Testis (tissue), 3 donors: Measurements from ENCODE around the gene DDI2. TPM values are rescaled to one million over a fixed set of nuclear protein-coding genes. Genes with fewer than 3 reads are reported as not detected.

Source experiments
- DNase-seq: peaks from one replicate; pipeline ENCODE4 v3.0.0-alpha.2; 2019
- H3K27ac ChIP-seq, 2 donors: fragments of 200-600 bp; sonication (generic); one replicate each; pipeline ENCODE4 v1.5.1; 2019
- H3K27me3 ChIP-seq: fragments of 200-600 bp; sonication (generic); one replicate; pipeline ENCODE4 v1.5.1; 2019
- H3K36me3 ChIP-seq: fragments of 200-600 bp; sonication (generic); one replicate; pipeline ENCODE4 v1.5.1; 2017; ENCODE audit warnings: low read depth; ENCODE audit errors: missing control alignments
- H3K4me1 ChIP-seq: fragments of 200-600 bp; sonication (generic); one replicate; pipeline ENCODE4 v1.5.1; 2019
- H3K4me3 ChIP-seq, 2 donors: fragments of 200-600 bp; sonication (generic); one replicate each; pipeline ENCODE4 v1.5.1; 2017 to 2019
- H3K9me3 ChIP-seq: fragments of 200-600 bp; sonication (generic); one replicate; pipeline ENCODE4 v1.5.1; 2017
- POLR2A ChIP-seq: fragments of 450-650 bp; IDR thresholded peaks from one replicate; pipeline ENCODE4 v1.6.1; 2017; ENCODE audit warnings: antibody characterized with exemption, mild to moderate bottlenecking, moderate library complexity
- whole genome bisulfite sequencing, 2 donors: methylation state at CpG; one replicate each; pipeline ENCODE4 v1.1.5; 2018; 5-methylcytosine and 5-hydroxymethylcytosine counted together
- intact Hi-C: fragments of 100-400 bp; cut with DNase I; formaldehyde crosslinking; loops from one replicate; pipeline ENCODE4 v1.15.1; 2023; ENCODE audit warnings: low total_unique reads
- polyA plus RNA-seq: library from polyadenylated mRNA; stranded (reverse); fragments of 350-450 nt; fragmentation: Illumina TruSeq; extraction: RNeasy Lipid Tissue Mini Kit (QIAGEN cat#74804); gene quantifications from one replicate; pipeline ENCODE4 v1.2.3, GENCODE V29; 2014; ENCODE audit warnings: low read depth, low replicate concordance; ENCODE audit not compliant: insufficient read depth
- total RNA-seq, 2 donors: library from RNA; depleted of rRNA; stranded (reverse); fragments of >200 nt; gene quantifications; one replicate each; pipeline ENCODE4 v1.2.3, GENCODE V29; 2016
- TF ChIP-seq, protein P1 (sequence below), 3 experiments: fragments of 450-650 bp in 2 of 3; fragments of 200-600 bp in 1 of 3; sonication (generic) in 1 of 3; IDR thresholded peaks; one replicate each; pipeline ENCODE4 v1.5.1; 2016 to 2019; ENCODE audit warnings: antibody characterized with exemption in 3 of 3, mild to moderate bottlenecking in 2 of 3, moderate library complexity in 1 of 3

The DDI2 gene
- total and polyA plus RNA-seq, 3 donors from 2014 or later: 9.6 to 54.2 (median 45.2) TPM

DNA sequence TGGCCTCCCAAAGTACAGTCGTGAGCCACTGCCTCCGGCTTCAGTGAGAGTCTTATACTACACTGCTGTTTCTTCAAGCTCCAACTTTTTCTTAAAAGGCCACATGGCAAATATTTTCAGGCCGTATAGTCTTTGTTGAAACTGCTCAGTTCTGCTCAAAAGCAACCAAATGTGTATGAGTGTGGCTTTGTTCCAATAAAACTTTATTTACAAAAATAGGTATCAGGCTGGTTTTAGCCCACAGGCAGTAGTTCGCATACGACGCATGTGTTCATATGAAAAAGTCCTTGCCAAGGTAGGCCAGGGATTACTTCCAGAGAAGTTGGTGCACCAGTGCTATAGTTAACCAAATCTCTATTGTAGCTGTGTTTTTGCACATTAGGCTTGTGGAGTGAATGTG is 73.1 kb downstream of the DDI2 start:
- intact Hi-C loops: no loop called here
- Histone ChIP-seq H3K27me3 (no peaks in the 10 kb centered on the region), H3K9me3 (no peaks in the 10 kb centered on the region), H3K27ac (no peak overlapping the region), H3K4me3 (no peak overlapping the region), H3K4me1 (peaks cover 22% of the 10 kb centered on the region), H3K36me3 (no peaks in the 10 kb centered on the region)
- WGBS, 2 donors: 92 to 96% methylated on average over 6 of the region's 6 CpGs
- no peak for DNase-seq
- no peak for TF ChIP-seq POLR2A
- TF ChIP-seq, protein P1, sequence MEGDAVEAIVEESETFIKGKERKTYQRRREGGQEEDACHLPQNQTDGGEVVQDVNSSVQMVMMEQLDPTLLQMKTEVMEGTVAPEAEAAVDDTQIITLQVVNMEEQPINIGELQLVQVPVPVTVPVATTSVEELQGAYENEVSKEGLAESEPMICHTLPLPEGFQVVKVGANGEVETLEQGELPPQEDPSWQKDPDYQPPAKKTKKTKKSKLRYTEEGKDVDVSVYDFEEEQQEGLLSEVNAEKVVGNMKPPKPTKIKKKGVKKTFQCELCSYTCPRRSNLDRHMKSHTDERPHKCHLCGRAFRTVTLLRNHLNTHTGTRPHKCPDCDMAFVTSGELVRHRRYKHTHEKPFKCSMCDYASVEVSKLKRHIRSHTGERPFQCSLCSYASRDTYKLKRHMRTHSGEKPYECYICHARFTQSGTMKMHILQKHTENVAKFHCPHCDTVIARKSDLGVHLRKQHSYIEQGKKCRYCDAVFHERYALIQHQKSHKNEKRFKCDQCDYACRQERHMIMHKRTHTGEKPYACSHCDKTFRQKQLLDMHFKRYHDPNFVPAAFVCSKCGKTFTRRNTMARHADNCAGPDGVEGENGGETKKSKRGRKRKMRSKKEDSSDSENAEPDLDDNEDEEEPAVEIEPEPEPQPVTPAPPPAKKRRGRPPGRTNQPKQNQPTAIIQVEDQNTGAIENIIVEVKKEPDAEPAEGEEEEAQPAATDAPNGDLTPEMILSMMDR (IDR thresholded peaks at IDR 0.05): no peak

DNA sequence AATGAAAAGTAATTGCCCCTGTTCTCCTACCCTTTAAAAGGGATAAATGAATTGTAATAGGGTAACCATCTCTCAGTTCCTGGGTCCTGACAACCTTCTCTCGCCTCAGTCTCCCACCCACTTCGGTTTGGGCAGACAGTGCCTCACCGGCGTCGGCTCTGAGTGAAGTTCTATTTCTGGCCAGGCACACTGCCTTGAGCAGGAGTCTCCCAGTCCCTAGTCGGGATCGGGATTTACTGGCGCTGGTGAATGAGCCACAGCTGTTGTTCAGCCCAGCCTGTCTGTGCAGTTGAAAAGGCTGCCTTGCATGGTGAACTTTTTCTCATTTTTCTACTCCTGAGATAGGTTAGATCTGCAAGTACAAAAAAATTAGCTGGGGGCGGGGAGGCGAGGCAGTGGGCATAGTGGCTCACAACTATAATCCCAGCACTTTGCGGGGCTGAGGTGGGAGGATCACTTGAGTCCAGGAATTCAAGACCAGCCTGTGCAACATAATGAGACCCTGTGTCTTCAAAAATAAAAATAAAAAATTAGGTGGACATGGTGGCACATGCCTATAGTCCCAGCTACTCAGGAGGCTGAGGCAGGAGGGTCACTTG is 74.3 kb downstream of the DDI2 start:
- no peaks in the 10 kb centered on the region for H3K36me3 ChIP-seq
- H3K27ac ChIP-seq: peak overlapping the region in 1 of 2 donors; percentile 44
- TF ChIP-seq POLR2A: no peak
- TF ChIP-seq, protein P1 (IDR thresholded peaks at IDR 0.05): no peak
- no peak overlapping the region for H3K4me3 ChIP-seq
- H3K4me1 ChIP-seq: peaks cover 12% of the 10 kb centered on the region
- H3K27me3 ChIP-seq: no peaks in the 10 kb centered on the region
- DNase-seq: peak; percentile 52
- intact Hi-C loops: no loop called here
- 57 to 61% methylated on average over 11 of the region's 11 CpGs for WGBS, 2 donors
- H3K9me3 ChIP-seq: no peaks in the 10 kb centered on the region

DNA sequence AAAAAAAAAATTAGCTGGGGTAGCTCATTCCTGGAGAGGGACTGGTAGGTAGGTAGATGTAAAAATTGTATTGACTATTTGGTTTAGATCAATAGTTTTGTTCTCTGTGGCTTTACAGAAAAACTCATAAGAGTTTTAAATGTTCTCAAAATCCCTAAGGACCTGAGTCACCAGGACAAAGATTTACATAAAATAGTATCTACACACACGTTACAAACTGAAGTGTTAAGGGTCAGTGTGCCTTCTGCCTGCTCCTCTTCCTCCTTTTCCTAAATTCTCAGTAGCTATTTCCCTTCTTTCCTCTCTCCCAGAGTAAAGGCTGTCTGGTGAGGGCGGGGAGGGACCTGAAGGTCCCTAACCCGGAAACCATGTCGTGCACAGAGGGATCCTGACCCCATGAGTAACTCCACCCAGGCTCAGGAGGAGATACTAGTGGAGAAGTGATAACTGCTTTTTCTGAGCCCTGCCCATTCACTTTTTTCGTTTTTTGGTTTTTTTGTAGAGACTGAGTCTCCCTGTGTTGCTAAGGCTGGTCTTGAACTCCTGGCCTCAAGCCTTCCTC is 74.9 kb downstream of the DDI2 start:
- DNase-seq: no peak
- H3K9me3 ChIP-seq: no peaks in the 10 kb centered on the region
- H3K36me3 ChIP-seq: no peaks in the 10 kb centered on the region
- no peaks in the 10 kb centered on the region for H3K27me3 ChIP-seq
- no peak overlapping the region for H3K27ac ChIP-seq
- H3K4me3 ChIP-seq: no peak overlapping the region
- WGBS, 2 donors: 48 to 67% methylated on average over 5 of the region's 5 CpGs
- intact Hi-C loops: no loop called here
- TF ChIP-seq, protein P1 (IDR thresholded peaks at IDR 0.05): no peak
- no peak for TF ChIP-seq POLR2A
- peaks cover 12% of the 10 kb centered on the region for H3K4me1 ChIP-seq

DNA sequence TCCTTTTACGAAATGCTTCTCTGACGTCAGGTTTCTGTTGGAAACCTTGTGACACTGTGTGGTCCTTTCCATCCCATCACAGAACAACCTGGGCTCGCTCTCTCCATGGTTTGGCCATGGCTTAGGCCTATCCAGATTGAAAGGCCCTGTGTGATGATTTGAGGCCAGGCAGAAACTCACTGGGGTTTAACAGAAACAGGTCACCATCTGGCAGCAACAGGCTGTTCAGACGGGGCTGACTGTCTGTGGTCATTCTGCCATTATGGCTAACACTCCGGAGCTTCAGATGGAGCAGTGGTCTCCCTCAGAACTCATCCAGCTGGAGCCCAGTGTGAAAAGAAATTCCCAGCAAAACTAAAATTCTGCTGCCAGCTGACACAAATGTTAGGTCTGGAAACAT is 76.1 kb downstream of the DDI2 start:
- WGBS, 2 donors: 75 to 79% methylated on average over 5 of the region's 5 CpGs
- intact Hi-C loops: no loop called here
- Histone ChIP-seq H3K4me3 (no peak overlapping the region), H3K36me3 (no peaks in the 10 kb centered on the region), H3K4me1 (peaks cover 12% of the 10 kb centered on the region), H3K27me3 (no peaks in the 10 kb centered on the region), H3K9me3 (no peaks in the 10 kb centered on the region), H3K27ac (no peak overlapping the region)
- TF ChIP-seq, protein P1 (IDR thresholded peaks at IDR 0.05): no peak
- no peak for TF ChIP-seq POLR2A
- no peak for DNase-seq

DNA sequence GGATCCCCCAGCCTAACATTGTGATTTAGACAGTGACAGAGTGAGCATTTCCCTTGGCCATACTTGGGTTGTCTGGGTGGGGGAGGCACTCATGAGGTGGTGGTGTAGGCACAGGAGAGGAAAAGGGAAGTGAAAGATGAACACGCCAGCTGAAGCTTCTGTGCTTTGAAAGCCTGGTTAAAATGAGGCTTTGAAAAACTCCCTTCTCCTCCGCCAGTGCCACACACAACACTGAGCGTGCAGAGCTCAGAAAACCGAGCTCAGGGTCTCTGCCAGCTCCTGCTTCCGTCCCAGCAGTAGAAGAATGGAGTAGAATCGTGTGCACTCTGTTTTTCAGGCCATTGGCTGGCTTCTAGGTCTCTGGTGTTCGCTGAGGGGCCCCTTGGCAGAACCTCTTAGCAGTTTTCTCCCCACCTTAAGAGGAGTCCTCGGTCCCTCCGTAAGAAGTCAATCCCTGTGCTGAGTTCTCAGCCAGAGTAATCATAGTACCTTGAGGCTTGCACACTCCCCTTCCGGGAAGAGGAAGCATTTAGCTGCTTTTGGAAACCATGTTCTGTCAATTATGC is 79.8 kb downstream of the DDI2 start:
- H3K36me3 ChIP-seq: no peaks in the 10 kb centered on the region
- TF ChIP-seq, protein P1 (IDR thresholded peaks at IDR 0.05): no peak
- TF ChIP-seq POLR2A: no peak
- H3K27ac ChIP-seq: no peak overlapping the region
- 57 to 63% methylated on average over 10 of the region's 10 CpGs for WGBS, 2 donors
- DNase-seq: no peak
- H3K9me3 ChIP-seq: no peaks in the 10 kb centered on the region
- intact Hi-C loops: no loop called here
- H3K4me3 ChIP-seq: no peak overlapping the region
- no peaks in the 10 kb centered on the region for H3K27me3 ChIP-seq
- peaks cover 9% of the 10 kb centered on the region for H3K4me1 ChIP-seq
